ENCODE measurements around the gene INTS1. TPM values are rescaled to one million over a fixed set of nuclear protein-coding genes. Genes with fewer than 3 reads are reported as not detected.

The INTS1 gene
- total and polyA plus RNA-seq, 2 experiments from 2014 or later: 30.0 to 57.3 TPM

DNA sequence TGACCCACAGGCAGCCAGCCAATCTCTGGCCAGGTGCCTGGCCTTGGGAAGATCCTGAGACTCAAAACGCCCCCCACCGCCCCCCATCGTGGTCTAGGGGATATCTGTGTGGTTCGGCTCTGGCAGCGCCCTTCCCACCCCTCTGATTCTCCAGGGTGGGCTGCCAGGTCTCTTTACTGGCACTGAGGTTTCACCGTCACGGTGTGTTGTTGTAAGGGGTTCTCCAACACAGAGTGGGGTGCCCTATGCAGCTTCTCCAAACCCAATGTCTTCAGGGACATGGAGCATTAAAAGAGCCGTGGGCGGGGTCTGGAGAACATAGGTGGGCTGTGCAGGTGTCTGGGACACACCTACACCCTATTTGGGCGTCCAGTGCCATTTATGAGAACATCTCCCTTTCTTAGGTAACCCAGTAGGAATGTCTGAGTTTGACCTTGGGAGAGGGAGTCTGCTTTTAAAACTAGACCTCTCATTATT is 27.8 kb upstream of the INTS1 start:
- peak overlapping the region; percentile 88 for H3K4me2 ChIP-seq
- H3K9me2 ChIP-seq (replicated peaks; ENCODE audit: insufficient read depth): no peaks in the 10 kb centered on the region
- H3K79me2 ChIP-seq: peaks cover 52% of the 10 kb centered on the region
- peaks cover 6% of the 10 kb centered on the region for H4K20me1 ChIP-seq (ENCODE audit: insufficient read depth, poor library complexity, severe bottlenecking)
- H3K9me3 ChIP-seq (ENCODE audit: low read depth): no peaks in the 10 kb centered on the region
- H3K27ac ChIP-seq: peak overlapping the region; percentile 98
- peak overlapping the region; percentile 38 for H3K4me3 ChIP-seq
- H3K27me3 ChIP-seq: no peaks in the 10 kb centered on the region
- WGBS (ENCODE audit: low lambda C conversion rate, missing lambda C conversion rate): 74% methylated on average over 10 of the region's 10 CpGs
- H3K4me1 ChIP-seq (ENCODE audit: insufficient read depth): peaks cover 40% of the 10 kb centered on the region
- DNase-seq (ENCODE audit: low spot score): peak; percentile 60
- H2AFZ ChIP-seq: no peak overlapping the region
- no peaks in the 10 kb centered on the region for H3K36me3 ChIP-seq (replicated peaks; ENCODE audit: insufficient read depth, low read depth)
- TF ChIP-seq EZH2phosphoT487 (IDR thresholded peaks at IDR 0.05; ENCODE audit: low read depth, severe bottlenecking, unreplicated experiment) (no peak), EZH2 (IDR thresholded peaks at IDR 0.05; ENCODE audit: borderline replicate concordance) (no peak)
- TF ChIP-seq, protein P1, sequence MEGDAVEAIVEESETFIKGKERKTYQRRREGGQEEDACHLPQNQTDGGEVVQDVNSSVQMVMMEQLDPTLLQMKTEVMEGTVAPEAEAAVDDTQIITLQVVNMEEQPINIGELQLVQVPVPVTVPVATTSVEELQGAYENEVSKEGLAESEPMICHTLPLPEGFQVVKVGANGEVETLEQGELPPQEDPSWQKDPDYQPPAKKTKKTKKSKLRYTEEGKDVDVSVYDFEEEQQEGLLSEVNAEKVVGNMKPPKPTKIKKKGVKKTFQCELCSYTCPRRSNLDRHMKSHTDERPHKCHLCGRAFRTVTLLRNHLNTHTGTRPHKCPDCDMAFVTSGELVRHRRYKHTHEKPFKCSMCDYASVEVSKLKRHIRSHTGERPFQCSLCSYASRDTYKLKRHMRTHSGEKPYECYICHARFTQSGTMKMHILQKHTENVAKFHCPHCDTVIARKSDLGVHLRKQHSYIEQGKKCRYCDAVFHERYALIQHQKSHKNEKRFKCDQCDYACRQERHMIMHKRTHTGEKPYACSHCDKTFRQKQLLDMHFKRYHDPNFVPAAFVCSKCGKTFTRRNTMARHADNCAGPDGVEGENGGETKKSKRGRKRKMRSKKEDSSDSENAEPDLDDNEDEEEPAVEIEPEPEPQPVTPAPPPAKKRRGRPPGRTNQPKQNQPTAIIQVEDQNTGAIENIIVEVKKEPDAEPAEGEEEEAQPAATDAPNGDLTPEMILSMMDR (IDR thresholded peaks at IDR 0.05; ENCODE audit: poor library complexity): no peak

DNA sequence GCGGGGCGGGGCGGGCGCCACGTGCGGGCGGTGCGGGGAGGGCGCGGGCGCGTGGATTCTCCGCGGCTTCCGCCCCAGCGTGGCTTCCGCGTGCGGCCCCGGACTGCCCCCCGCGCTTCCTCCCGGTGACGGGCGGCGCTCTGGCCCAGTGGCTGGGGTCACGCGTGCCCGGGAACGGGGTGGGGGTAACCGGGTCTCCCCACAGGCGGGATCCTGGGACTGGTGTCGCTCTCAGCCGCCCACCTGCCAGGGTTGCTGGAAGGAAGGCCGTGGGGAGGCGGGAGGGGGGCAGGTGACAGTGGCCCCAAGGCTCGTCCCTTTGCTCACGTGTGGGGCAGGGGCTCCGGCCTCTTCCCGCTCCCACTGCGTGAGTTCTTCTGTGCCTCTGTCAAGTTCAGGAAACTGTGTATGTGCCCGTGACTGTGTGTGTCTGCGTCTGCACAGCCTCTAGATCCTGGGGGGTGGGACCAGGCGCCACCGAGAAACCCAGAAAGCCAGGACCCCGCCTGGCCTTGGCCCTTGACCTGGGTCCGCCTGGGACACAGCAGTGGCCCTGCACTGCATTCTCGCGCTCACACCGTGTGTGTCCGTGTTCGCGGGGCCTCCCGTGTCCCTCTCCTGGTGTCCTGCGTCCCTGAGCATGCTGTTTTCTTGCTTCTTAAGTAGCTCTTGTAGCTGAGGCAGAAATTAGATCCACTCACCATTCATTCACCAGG is 27.2 kb upstream of the INTS1 start:
- DNase-seq (ENCODE audit: low spot score): peak; percentile 54
- 21% methylated on average over 26 of the region's 55 CpGs for WGBS (ENCODE audit: low lambda C conversion rate, missing lambda C conversion rate)
- Histone ChIP-seq H4K20me1 (ENCODE audit: insufficient read depth, poor library complexity, severe bottlenecking) (peaks cover 6% of the 10 kb centered on the region), H2AFZ (no peak overlapping the region), H3K9me3 (ENCODE audit: low read depth) (no peaks in the 10 kb centered on the region), H3K36me3 (replicated peaks; ENCODE audit: insufficient read depth, low read depth) (no peaks in the 10 kb centered on the region), H3K27ac (peak overlapping the region; percentile 98), H3K4me1 (ENCODE audit: insufficient read depth) (peaks cover 34% of the 10 kb centered on the region), H3K4me3 (peak overlapping the region; percentile 38), H3K9me2 (replicated peaks; ENCODE audit: insufficient read depth) (no peaks in the 10 kb centered on the region), H3K4me2 (peak overlapping the region; percentile 88), H3K79me2 (peaks cover 47% of the 10 kb centered on the region), H3K27me3 (no peaks in the 10 kb centered on the region)
- no peak for TF ChIP-seq EZH2phosphoT487 (IDR thresholded peaks at IDR 0.05; ENCODE audit: low read depth, severe bottlenecking, unreplicated experiment)
- TF ChIP-seq, protein P1 (IDR thresholded peaks at IDR 0.05; ENCODE audit: poor library complexity): no peak
- TF ChIP-seq EZH2 (IDR thresholded peaks at IDR 0.05; ENCODE audit: borderline replicate concordance): no peak

DNA sequence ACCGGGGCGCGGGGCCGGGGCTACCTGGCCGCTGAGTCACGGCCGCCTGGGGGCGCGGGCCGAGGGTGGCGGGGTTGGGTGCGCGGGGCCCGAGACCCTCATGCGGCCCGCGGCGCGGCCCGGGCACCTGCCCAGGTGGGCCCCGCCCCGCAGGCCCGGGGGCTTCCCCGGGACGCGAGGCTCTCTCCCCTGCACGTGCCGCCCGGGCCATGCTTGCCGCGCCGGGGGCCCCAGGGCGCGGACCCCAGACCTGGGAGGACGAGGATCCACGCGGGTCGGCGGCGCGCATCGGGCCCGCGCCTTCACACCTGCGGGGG is 26.7 kb upstream of the INTS1 start:
- no peak overlapping the region for H2AFZ ChIP-seq
- peak; percentile 49 for DNase-seq (ENCODE audit: low spot score)
- TF ChIP-seq EZH2phosphoT487 (IDR thresholded peaks at IDR 0.05; ENCODE audit: low read depth, severe bottlenecking, unreplicated experiment): no peak
- TF ChIP-seq, protein P1 (IDR thresholded peaks at IDR 0.05; ENCODE audit: poor library complexity): no peak
- no peak for TF ChIP-seq EZH2 (IDR thresholded peaks at IDR 0.05; ENCODE audit: borderline replicate concordance)
- H3K79me2 ChIP-seq: peaks cover 41% of the 10 kb centered on the region
- H3K27ac ChIP-seq: peak overlapping the region; percentile 98
- H3K9me2 ChIP-seq (replicated peaks; ENCODE audit: insufficient read depth): no peaks in the 10 kb centered on the region
- H4K20me1 ChIP-seq (ENCODE audit: insufficient read depth, poor library complexity, severe bottlenecking): peaks cover 6% of the 10 kb centered on the region
- peak overlapping the region; percentile 88 for H3K4me2 ChIP-seq
- no peaks in the 10 kb centered on the region for H3K27me3 ChIP-seq
- WGBS (ENCODE audit: low lambda C conversion rate, missing lambda C conversion rate): no CpG with 5 or more reads among the region's 45 CpGs
- H3K9me3 ChIP-seq (ENCODE audit: low read depth): no peaks in the 10 kb centered on the region
- peaks cover 29% of the 10 kb centered on the region for H3K4me1 ChIP-seq (ENCODE audit: insufficient read depth)
- peak overlapping the region; percentile 38 for H3K4me3 ChIP-seq
- H3K36me3 ChIP-seq (replicated peaks; ENCODE audit: insufficient read depth, low read depth): no peaks in the 10 kb centered on the region

Data from hepatocyte (in vitro differentiated cells).